OCI-LY1 (cell line): ENCODE results near the gene IGF2BP3.

Experiments
- CTCF ChIP-seq: fragments of 200-600 bp; sonication (generic), shearing (Covaris generic); IDR thresholded peaks from 2 replicates; pipeline ENCODE4 v1.5.1; 2017; ENCODE audit warnings: mild to moderate bottlenecking, antibody characterized with exemption, low read length, moderate library complexity, mixed read lengths
- EZH2 ChIP-seq: fragments of 200-600 bp; sonication (generic), shearing (Covaris generic); IDR thresholded peaks from 2 replicates; pipeline ENCODE4 v1.8.0; 2017; ENCODE audit warnings: borderline replicate concordance, mixed run types, mild to moderate bottlenecking, antibody characterized with exemption, low read length, moderate library complexity, mixed read lengths

- TF ChIP-seq EZH2 (no peak), CTCF (no peak)
Measured at GRCh38 chr7:23458044-23458443, 12.2 kb downstream of the IGF2BP3 start.
